GM18519 (cell line): Measurements from ENCODE around the gene GDPD5.

Experiments used
- ATAC-seq: cut with Tn5 transposase; IDR thresholded peaks from one replicate; pipeline ENCODE4 v1.9.1; 2021; ENCODE audit warnings: mild to moderate bottlenecking, moderate library complexity; ENCODE audit not compliant: unreplicated experiment, low FRiP score

GDPD5 gene

DNA sequence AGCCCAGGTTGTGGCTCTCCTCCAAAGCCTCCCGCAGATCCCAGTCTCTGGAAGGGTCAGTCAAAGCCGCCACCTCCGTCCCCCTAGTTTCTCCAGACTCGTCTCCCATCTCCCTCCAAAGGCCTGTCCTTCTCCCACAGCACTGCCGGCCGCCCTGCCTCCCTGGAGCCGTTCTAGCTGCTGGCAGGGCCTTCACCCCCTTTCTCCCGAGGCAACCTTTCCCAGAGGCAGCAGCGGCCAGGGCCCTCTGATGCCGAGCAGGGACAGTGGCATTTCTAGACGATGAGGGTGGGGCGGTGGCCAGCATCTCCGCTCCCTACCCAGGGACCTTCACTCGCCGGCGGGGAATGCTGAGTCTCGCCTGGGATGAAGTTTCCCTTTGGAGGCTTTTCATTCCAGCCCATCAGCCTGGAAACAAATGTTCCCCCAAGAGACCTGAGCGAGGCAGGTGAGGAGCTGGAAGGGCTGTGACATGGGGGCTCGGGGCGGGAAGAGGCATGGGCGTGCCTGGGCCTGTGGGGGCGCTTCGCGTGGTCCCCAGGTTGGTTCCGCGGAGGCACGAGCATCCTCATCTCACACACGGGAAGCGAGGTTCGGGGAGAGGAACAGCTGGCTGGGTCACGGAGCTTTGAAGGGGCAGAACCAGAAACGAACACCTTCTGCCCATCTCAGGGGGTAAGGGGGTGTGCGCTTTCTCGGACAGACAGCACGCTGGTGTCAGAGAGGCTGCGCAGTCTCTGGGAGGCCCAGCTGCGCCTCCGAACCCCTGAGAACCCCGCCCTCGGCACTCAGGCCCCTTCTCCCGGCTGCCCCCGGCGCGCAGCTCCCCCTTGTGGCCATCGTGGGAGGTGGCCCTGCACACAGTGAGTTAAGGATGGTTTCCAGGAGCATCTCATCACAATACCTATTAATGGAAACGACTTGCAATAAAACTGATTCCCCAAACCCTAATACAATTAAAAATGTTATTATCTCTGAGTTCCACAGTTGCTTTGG lies 74.6 kb downstream of the GDPD5 start:
- no peak for ATAC-seq

DNA sequence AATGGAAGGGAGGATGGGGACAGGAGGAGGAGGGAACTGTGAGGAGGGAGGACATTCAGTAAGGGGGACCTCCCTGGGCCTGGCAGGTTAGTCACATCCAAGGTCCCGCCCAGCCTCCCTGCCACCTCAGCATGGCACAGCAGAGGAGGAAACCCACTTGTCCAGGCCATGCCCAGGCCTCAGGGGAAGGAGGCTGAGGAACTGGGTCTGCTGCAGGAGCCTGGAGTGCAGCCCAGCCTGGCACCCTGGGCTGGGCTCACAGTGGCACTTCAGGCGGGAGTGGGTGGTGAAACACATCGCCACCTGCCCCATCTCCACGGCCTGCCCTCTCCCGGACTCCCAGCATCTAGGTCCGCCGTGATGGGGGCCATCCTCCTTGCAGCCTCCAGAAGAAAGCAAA lies 75.5 kb downstream of the GDPD5 start:
- ATAC-seq, result no peak

DNA sequence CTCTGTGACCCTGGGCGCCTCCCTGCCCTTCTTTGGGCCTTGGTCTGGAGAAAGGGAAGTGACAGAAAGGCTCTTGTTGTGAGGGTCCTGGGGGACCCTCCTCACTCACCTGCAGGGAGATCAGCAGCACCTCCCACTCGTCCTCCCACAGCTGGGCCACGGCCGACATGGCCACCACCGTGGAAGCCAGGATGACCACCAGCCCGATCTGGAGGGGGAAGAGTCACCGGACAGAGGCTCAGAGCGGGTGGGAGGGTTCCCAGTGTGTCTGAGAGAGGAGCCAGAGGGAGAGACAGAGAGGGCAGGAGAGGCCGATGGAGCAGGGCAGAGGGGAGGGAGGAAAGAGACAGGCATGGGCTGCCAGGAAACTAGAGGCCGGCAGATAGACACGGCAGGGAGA lies 76.0 kb downstream of the GDPD5 start:
- ATAC-seq, result no peak

DNA sequence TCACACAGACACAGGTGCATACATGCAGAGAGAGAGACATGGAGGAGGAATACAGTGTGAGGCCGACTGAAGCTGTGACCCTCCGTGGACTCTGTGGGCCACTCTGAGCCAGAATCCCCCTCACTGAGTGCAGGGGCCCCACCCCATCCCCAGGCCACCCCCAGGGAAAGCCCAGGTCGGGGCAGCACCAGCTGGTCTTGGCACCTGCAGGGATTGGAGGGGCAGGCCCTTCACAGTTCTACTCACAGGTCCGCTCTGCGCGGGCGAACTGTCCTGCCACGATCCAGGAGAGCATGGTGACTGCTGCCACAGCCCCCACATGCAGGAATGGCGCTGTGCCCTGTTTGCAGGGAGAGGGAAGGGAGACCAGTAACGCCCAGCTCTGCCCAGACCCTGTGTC lies 76.5 kb downstream of the GDPD5 start:
- no peak for ATAC-seq

DNA sequence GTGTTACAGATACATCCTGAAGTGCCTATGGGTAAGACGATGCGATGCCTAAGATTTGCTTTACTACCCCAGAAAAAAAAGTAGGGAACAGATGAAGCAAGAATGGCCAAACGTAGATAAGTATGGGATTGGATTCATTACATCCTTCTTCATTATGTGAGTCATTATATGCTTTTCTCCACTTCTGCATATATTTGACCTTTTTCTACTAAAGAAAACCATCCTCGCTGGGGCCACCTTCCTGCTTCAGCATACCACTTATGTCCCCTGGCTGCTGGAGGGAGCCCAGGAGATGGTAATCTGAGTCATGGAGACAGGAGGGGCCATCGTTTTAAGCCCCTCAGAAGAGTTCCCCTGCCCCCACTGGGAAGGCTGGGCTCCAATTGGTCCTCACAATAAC lies 78.3 kb downstream of the GDPD5 start:
- ATAC-seq, result no peak

DNA sequence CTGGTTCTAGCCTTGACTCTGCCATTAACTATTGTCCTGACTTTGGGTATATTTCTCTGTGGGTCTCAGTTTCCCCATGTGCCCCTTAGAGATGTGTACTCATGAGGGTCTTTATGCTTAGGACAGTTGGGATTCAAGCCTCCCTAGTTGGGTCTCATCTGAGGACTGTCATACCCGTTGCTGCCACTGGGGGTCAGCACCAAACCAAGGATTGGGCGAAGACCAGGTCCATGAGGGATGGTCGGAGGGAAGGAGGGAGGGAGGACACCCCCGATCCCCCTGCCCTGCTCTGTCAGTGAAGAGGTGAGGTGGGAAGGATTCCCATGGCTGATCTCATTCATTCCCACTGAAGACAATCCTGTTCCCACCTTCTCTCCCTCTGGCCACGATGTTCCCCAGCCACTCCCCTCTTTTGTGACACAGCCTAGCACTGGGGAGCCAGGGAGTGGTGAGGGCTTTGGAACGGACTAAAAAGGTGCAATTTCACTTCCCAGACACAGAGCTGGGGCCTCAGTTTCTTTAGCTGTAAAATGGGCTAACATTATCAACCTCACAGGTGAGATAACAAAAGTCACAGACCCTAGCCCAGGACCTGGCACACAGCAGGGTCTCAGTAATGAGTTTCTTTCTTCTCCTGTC lies 80.3 kb downstream of the GDPD5 start:
- ATAC-seq, result no peak

DNA sequence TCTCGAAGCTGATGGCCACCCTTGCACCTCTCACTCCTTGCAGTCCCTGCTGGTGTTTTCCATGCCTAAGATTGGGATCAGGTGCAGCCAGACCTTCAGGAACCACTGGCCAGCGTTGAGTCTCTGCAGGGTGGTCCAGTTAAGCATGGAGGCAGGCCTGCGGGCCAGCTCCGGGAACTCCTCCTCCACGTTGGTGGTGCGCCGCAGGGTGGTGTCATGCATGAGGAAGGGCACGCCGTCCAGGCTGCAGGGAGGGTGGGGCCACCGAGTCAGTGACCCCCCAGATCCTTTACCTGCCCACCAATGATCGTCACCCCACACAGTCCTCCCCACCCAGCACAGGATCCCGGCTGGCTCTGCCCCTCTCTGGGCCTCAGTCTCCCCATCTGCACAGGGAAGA lies 82.7 kb downstream of the GDPD5 start:
- ATAC-seq, result no peak

DNA sequence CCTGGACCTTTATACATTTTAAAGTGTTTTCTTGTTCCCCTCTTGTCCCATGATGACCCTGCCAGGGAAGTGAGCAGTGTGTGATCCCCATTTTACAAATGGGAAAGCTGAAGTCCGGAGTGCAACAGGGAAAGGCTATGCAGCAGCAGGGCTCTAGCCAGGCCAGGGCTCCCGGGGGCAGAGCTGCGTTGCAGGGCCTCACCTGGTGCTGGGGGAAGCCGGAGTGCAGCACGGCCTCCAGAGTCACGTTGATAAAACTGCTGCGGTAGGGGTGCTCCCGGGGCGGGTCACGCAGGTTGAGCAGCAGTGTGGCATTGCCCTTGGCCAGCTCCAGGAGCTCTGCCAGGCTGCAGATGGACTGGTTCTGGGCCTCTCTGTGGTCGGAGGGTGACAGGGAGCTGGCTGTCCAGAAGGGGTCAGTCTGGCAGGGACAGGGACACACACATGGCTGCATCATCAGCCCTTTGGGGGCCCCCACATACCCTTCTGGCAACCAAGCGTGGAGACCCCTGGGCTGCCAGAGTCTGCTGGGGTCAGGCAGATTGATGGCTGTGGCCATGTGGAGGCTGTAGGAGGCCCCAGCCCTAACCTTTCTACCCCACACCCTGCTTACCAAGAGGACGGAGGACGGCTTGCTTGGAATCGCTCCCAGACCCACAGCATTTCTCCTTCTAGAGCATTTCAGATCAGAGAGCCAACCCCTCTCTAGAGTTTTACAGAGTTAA lies 83.4 kb downstream of the GDPD5 start:
- no peak for ATAC-seq

DNA sequence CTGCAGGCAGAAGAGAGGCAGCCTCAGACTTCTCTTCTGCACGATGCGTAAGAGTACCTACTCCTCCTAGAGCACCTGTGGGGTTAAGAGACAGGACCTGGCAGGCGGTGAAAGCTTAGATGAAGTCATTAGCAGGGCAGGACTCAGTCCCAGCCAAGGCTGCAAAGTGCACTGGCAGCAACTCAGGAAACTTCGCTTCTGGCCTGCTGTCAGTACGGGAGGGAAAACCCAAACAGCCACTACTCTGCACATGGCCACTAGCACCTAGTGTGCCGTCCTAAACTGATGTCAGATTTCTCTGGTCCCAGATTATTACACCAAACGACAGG lies 84.0 kb downstream of the GDPD5 start:
- ATAC-seq, result no peak

DNA sequence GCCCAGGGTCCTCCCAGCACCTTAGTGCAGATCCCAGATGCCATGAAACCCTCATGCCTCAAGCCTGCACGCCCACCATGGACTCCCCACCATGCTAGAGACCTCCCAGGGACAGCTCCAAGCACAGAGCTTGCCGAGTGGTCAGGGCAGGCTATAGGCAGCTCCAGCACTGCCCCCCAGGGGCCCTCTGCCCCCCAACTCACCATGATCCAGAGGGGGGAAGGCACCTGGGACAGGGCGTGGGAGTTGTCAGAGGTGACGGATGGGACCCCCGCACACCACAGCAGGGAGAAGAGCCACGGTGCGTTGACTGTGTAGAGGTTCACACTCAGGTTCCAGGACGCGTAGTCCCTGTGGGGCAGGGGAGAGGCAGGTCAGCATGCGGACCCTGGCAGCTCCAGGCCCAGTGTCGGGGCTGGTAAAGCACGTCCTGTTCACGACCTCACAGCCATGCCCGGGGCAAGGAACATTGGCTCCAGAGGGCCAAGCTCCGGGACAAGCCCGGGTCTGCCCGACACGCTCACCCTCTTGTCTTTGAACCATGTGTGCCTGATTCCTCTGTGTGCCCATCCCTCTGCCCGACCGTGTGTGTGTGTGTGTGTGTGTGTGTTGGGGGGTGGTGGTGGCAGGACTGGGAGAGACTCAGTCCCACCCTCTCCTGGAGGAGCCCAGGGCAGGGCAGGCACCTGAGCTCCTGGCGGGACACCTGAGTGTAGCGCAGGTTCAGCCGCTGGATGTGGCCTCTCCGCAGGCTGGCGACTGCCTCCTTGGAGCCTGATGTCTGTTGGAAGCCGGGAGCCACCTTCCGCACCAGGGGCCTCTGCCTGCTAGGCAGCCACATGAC lies 84.6 kb downstream of the GDPD5 start:
- ATAC-seq, result no peak

DNA sequence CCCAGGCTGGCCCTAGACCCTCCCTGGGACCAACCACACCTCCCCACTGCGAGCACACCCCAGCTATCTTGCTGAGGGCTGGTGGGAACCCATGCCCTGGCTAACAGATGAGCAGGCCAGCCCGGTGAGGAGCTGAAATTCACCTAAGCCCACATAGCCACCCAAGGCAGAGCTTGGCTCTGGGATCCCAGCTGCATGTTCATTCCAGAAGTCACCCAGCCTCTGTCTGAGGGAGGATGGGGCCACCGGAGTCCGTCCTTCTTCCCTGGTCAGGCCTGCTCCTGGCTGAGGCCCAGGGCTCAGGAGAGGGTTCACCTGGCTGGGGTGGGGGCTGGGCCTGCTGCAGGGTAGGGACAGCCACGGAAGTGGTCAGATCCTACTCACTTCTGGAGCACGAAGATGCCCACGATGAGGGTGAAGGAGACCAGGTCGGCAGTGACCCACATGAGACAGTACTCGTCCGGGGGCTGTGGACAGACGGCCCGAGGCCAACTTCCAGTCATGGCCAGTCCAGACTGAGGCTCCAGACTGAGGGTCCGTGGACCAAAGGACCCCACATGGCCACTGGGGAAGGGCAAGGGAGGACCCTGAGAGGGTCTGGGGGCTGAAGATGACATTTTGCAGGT lies 86.1 kb downstream of the GDPD5 start:
- no peak for ATAC-seq

DNA sequence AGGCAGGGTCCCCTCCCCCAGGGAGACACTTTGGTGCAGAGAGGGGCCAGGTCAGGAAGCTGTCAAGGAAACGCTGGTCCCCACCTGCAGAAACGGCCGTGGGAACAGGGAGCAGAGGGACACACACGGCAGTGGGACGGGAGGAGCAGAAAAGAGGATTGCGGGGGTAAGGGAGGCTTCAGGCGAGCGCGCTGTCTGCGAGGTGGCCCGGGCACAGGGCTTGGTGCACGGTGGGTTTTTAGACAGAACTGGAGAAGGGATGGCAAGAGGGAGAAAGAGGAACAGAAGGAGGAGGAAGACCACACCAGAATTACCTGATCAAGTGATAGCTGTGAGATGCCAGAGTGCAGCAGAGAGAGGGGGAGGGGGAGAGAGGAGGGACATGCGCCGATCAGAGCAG lies 86.7 kb downstream of the GDPD5 start:
- ATAC-seq, result no peak

DNA sequence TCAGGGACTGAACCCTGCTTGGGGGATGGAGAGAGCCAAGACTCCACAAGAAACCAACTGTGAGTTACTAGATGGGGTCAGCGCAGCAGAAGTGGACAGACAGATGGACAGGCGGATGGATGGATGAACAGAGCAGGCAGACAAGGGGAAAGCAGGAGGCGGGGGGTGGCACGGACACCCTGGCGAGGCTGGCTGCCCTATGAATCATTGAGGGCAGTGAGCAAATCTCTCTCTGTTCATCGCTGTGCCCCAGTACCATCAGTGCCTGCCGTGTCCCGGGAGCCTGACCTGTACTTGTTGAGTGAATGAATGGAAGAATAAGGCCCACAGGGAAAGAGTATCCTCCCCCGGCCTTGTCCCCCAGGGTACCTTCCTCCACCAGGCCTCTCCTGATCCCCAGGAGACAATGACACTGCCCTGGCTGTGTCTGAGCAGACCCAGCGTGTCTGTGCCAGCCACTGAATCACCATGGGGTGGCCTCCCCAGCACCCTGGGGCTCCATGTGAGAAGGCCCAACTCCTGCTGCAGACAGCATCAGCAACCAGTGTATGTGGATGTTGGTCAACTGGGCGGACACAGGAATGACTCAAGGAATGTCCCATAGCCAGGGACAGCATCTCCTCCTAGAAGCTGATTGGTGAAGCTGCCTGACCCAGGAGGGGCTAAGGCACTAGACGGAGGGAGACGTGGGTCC lies 87.6 kb downstream of the GDPD5 start:
- ATAC-seq, result no peak

DNA sequence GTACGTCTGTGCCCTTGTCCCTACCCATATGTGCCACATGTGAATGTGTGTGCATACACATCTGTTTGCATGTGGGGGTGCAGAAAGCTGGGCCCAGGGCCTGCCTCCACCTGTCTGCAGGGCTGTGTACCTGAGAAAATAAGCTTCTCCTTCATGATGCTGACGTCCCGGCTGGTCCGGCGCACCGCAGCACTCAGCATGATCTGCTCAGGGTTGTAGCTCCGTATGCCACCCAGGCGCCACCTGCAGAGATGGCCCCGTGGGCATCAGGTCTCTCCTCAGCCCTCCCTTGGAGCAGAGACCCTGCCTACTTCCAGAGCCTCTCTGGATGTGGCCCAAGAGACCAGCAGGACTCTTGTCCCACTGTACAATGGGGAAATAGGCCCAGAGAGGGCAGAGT lies 88.9 kb downstream of the GDPD5 start:
- ATAC-seq, result no peak

DNA sequence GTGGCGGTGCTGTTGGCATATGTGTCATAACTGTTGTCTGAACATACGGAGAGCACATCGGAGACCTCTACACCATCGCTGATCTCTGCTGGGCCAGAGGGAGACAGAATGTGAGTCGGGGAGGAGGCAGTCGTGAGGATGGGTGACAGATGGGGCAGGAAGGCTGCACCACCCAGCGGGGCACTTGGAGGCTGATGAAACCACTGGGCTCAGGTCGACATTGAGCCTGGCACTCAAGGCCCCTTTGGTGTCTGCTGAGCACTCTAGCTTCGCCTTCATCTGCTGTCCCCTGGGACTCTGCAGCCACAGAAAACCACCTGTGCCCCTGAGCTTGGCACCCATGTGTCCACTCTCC lies 90.2 kb downstream of the GDPD5 start:
- ATAC-seq, result no peak

DNA sequence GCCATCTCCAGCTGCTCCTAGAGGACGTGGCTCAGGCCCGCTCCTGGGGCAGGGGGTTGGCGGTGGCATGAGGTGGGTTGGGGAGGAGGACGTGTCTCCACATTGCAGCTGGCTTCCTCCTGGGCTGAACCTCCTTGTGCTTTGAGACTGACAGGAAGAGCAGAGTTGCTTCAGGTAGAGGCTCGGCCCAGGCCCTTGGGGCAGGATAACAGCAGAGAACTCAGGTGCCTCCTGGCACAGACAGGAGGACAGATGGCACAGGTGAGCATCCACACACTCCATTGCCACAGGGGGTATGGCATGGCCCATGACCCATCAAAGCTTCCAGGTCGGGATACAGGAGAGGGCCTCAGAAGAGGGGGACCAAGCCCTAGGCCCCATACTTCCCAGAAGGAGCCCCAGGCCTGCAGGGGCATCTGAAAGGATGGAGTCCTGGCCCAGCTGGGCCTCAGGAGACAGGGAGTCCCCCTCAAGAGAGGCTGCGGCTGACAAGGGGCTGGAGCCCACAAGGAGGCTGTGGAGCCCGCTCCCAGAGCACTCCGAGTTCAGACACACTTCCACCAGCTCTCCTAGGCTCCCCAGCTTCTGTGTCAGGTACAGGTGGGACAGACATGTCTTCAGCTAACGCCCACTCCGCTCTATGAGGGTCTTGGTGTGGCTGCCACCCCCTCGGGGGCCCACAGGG lies 90.7 kb downstream of the GDPD5 start:
- ATAC-seq, result no peak

DNA sequence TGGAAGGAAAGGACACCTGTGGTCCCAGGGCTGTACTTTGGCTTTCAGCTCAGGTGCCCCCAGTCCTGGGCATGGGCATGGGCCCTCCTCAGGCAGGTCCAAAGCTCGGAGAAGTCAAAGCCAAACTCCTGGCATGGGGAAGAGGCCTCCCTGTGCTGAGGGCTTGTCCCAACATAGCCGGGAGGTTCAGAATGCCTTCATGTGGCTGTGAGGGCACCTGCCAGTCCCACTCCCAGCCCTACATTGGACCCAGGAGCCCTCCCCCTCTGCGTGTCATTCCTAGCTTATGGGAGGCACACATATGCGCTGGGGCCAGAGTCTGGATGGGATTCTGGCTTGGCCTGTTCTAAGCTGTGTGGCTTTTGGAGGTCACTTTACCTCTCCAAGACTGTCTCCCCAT lies 91.7 kb downstream of the GDPD5 start:
- no peak for ATAC-seq

DNA sequence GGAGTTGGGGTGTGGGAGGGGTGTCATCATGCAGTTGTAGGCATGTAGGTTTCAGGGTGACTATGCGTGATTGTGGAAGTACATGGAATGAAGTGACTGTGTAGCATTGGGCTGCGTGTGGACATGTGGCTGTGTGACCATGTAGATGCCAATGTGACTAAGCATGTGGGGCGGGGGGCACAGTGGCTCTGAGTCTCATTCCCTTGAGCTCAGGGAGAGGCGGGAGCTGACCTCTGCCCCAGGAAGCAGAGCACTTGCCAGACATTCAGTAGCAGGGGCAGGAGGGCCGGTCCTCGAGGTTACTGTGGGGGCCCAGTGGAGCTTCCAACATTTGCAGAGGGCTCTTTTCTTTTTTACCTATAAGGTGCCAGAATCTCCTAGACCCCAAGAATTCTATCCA lies 92.3 kb downstream of the GDPD5 start:
- ATAC-seq, result no peak

DNA sequence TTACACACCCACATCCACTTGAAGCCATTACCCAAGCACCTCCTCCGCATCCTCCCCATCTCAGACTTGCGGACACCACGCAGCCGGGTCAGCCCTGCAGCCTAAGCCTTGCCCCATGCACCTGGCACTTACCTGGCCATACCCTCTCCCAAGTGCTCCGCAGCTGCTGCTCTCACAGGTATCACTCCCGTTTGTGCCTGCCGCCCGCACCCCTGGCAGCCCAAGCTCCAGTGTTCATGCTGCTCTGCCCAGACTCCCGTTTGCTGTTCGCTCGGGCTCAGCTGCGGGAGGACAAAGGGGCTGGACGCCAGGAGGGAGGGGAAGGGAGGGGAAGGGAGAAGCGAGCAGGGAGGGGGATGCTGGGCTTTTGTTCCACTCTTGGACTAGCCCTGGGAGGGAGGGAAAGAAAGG lies 92.8 kb downstream of the GDPD5 start, which contains the start of gene KLHL35:
Gene KLHL35, minus strand, starts transcription at position 293 of the 411 bp plus-strand sequence. CDS start 2,574 bp downstream, outside the sequence.
- ATAC-seq, result no peak
